OCI-LY7 (cell line): ENCODE data around the gene NRG2. TPM values are rescaled to one million over a fixed set of nuclear protein-coding genes. Genes with fewer than 3 reads are reported as not detected.

Experiments
- BruUV-seq: library from RNA; stranded (reverse); fragments of 400-500 nt; replicated peaks from 2 replicates; lab custom pipeline; 2021; lab: Mats Ljungman, UMichigan
- CTCF ChIA-PET: fragments of 300-600 bp; sonication (Branson Sonifier 250); formaldehyde crosslinking; loops from one replicate; lab custom pipeline; 2022; ENCODE audit warnings: antibody characterized with exemption; ENCODE audit not compliant: unreplicated experiment; lab: Charles Lee
- POLR2A ChIA-PET: fragments of 300-600 bp; sonication (Branson Sonifier 250); formaldehyde crosslinking; loops from one replicate; lab custom pipeline; 2022; ENCODE audit warnings: antibody characterized with exemption; lab: Charles Lee
- DNase-seq: peaks from one replicate; pipeline ENCODE4 v3.0.0-alpha.2; 2015; ENCODE audit warnings: low spot score
- H2AFZ ChIP-seq: fragments of 200-600 bp; sonication (generic), shearing (Covaris generic); 2 replicates; pipeline ENCODE4 v1.6.1; 2014; ENCODE audit warnings: mild to moderate bottlenecking, antibody characterized with exemption, low read length, moderate library complexity
- H3K27ac ChIP-seq: fragments of 200-600 bp; sonication (generic); 2 replicates; pipeline ENCODE4 v1.5.1; 2014; ENCODE audit warnings: mixed run types, low read depth, mild to moderate bottlenecking, moderate library complexity, low read length, inconsistent platforms; ENCODE audit not compliant: poor library complexity, severe bottlenecking
- H3K36me3 ChIP-seq: fragments of 200-600 bp; sonication (generic); 2 replicates; pipeline ENCODE4 v1.6.1; 2014; ENCODE audit warnings: mild to moderate bottlenecking, antibody characterized with exemption, low read length, moderate library complexity, mixed read lengths; ENCODE audit not compliant: insufficient read depth
- H3K4me1 ChIP-seq: fragments of 200-600 bp; sonication (generic); 2 replicates; pipeline ENCODE4 v1.5.1; 2014; ENCODE audit warnings: mild to moderate bottlenecking, low read length; ENCODE audit not compliant: insufficient read depth, poor library complexity, severe bottlenecking
- H3K4me2 ChIP-seq: fragments of 200-600 bp; sonication (generic); 2 replicates; pipeline ENCODE4 v1.6.1; 2014; ENCODE audit warnings: mild to moderate bottlenecking, low read length
- H3K4me3 ChIP-seq: fragments of 200-600 bp; sonication (generic); 2 replicates; pipeline ENCODE4 v1.5.1; 2014; ENCODE audit warnings: mild to moderate bottlenecking, low read depth, low read length; ENCODE audit not compliant: poor library complexity, severe bottlenecking
- H3K79me2 ChIP-seq: fragments of 200-600 bp; sonication (generic); 2 replicates; pipeline ENCODE4 v1.6.1; 2016; ENCODE audit warnings: low read depth, mild to moderate bottlenecking, low read length, moderate library complexity, mixed read lengths; ENCODE audit not compliant: insufficient read depth
- H3K9me2 ChIP-seq: fragments of 200-600 bp; sonication (generic); 2 replicates; pipeline ENCODE4 v1.6.1; 2016; ENCODE audit warnings: mild to moderate bottlenecking, low read length, mixed read lengths; ENCODE audit not compliant: insufficient read depth
- H3K9me3 ChIP-seq: fragments of 200-600 bp; sonication (generic); 2 replicates; pipeline ENCODE4 v1.6.1; 2014; ENCODE audit warnings: mild to moderate bottlenecking, mixed run types, low read length, mixed read lengths
- H4K20me1 ChIP-seq: fragments of 200-600 bp; sonication (generic); 2 replicates; pipeline ENCODE4 v1.6.1; 2014; ENCODE audit warnings: mild to moderate bottlenecking, antibody characterized with exemption, low read length, moderate library complexity, mixed read lengths; ENCODE audit not compliant: insufficient read depth
- EZH2phosphoT487 ChIP-seq: fragments of 200-600 bp; sonication (generic); IDR thresholded peaks from 2 replicates; pipeline ENCODE4 v1.6.1; 2018; ENCODE audit warnings: low read depth, borderline replicate concordance, mild to moderate bottlenecking, mixed run types, antibody characterized with exemption, low read length, moderate library complexity, mixed read lengths
- intact Hi-C: fragments of 100-400 bp; cut with micrococcal nuclease; formaldehyde crosslinking; loops from one replicate; pipeline ENCODE4 v1.10.0; 2022; ENCODE audit not compliant: unreplicated experiment
- total RNA-seq, 2 experiments: library from RNA; depleted of rRNA in 1 of 2; stranded (reverse); fragments of >200 nt in 1 of 2; shearing (Covaris generic) in 1 of 2; gene quantifications; 2 replicates each; pipeline ENCODE4 v1.2.3, GENCODE V29; 2014 to 2022
- TF ChIP-seq, protein P1 (sequence below): fragments of 200-600 bp; sonication (generic); conservative IDR thresholded peaks from 2 replicates; pipeline ENCODE4 v1.5.1; 2014; ENCODE audit warnings: mild to moderate bottlenecking, antibody characterized with exemption, low read length, moderate library complexity, mixed read lengths

Gene NRG2
- total RNA-seq, 2 experiments from 2014 or later: 1.7 TPM; not detected in 1

DNA sequence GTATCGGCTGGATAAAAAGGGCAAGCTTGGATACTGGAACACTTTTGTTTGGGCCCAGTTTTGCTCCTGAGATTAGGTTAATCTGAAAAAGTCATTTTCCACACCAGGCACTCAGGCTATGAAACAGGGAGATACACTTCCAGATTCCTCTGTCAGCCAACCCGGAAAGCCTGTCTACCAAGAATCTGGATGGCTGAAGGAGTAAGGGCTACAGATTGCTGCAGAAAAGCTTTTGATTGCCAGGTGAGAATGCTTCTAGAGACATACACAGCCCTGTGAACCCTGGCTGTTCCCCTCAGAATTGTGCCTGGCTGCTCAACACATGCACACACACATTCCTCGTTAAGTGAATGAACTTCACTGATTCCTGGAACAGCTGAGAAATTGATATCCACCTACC is 133.1 kb downstream of the NRG2 start:
- no TSS peak for BruUV-seq
- Histone ChIP-seq H3K9me2 (no peaks in the 10 kb centered on the region), H4K20me1 (no peaks in the 10 kb centered on the region), H3K79me2 (no peaks in the 10 kb centered on the region), H3K4me3 (no peak overlapping the region), H2AFZ (no peak overlapping the region), H3K36me3 (no peaks in the 10 kb centered on the region), H3K9me3 (no peaks in the 10 kb centered on the region), H3K4me2 (no peak overlapping the region), H3K4me1 (no peaks in the 10 kb centered on the region), H3K27ac (no peak overlapping the region)
- intact Hi-C loops: no loop called here
- DNase-seq: no peak
- no peak for TF ChIP-seq EZH2phosphoT487
- TF ChIP-seq, protein P1, sequence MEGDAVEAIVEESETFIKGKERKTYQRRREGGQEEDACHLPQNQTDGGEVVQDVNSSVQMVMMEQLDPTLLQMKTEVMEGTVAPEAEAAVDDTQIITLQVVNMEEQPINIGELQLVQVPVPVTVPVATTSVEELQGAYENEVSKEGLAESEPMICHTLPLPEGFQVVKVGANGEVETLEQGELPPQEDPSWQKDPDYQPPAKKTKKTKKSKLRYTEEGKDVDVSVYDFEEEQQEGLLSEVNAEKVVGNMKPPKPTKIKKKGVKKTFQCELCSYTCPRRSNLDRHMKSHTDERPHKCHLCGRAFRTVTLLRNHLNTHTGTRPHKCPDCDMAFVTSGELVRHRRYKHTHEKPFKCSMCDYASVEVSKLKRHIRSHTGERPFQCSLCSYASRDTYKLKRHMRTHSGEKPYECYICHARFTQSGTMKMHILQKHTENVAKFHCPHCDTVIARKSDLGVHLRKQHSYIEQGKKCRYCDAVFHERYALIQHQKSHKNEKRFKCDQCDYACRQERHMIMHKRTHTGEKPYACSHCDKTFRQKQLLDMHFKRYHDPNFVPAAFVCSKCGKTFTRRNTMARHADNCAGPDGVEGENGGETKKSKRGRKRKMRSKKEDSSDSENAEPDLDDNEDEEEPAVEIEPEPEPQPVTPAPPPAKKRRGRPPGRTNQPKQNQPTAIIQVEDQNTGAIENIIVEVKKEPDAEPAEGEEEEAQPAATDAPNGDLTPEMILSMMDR: no peak
- POLR2A ChIA-PET: no interaction called here
- CTCF ChIA-PET: no interaction called here

DNA sequence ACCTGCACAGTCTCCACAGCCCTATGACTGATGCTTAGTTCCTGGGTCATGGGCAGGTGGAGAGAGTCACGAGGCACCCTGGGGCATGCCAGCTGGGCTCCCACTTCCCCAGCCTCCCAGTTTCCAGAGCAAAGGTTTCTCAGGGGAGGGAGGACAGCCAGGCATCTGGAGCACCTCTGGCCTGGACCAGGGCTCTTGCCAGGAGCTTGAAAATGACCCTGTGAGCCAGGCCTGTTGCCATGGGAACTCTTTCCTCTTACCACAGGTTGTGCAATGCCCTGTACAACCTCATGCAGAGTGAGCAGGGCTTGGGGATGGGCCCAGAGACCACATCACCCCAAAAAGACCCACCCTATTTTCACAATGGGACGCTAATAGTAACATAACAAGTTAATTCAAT is 134.3 kb downstream of the NRG2 start:
- POLR2A ChIA-PET: no interaction called here
- Histone ChIP-seq H3K9me2 (no peaks in the 10 kb centered on the region), H2AFZ (no peak overlapping the region), H3K4me2 (no peak overlapping the region), H3K9me3 (no peaks in the 10 kb centered on the region), H4K20me1 (no peaks in the 10 kb centered on the region), H3K4me3 (no peak overlapping the region), H3K36me3 (no peaks in the 10 kb centered on the region), H3K4me1 (no peaks in the 10 kb centered on the region), H3K27ac (no peak overlapping the region), H3K79me2 (no peaks in the 10 kb centered on the region)
- TF ChIP-seq, protein P1: no peak
- TF ChIP-seq EZH2phosphoT487: no peak
- no TSS peak for BruUV-seq
- intact Hi-C loops: no loop called here
- CTCF ChIA-PET: no interaction called here
- no peak for DNase-seq

DNA sequence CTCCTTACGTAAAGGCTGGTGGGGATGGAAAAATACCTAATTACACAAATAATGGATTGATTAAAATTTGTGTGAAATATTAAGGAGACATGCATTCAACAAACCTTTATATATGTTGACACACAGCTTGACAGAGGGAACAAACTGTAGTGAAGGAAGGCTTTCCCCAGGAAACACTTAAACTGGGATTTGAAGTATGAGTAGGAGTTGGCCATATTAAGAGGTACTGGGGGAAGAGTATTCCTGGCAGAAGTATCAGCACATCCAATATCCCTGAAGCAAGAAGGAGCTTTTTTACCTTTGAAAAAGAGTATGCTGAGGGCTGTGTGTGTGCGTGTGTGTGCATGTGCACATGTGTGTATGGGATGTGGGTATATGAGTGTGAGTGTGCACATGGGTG is 136.4 kb downstream of the NRG2 start:
- no peak overlapping the region for H3K4me2 ChIP-seq
- H3K36me3 ChIP-seq: no peaks in the 10 kb centered on the region
- no peak for TF ChIP-seq EZH2phosphoT487
- TF ChIP-seq, protein P1: no peak
- BruUV-seq: no TSS peak
- H3K27ac ChIP-seq: no peak overlapping the region
- no peaks in the 10 kb centered on the region for H3K4me1 ChIP-seq
- H4K20me1 ChIP-seq: no peaks in the 10 kb centered on the region; the same call in 1 of the 2 replicates
- no peaks in the 10 kb centered on the region for H3K79me2 ChIP-seq
- no peaks in the 10 kb centered on the region for H3K9me3 ChIP-seq
- ChIA-PET CTCF (no interaction called here), POLR2A (no interaction called here)
- no peak overlapping the region for H3K4me3 ChIP-seq
- intact Hi-C loops: no loop called here
- no peak overlapping the region for H2AFZ ChIP-seq
- no peaks in the 10 kb centered on the region for H3K9me2 ChIP-seq
- no peak for DNase-seq
